ENCODE measurements around the gene DDR1.

The DDR1 gene

DNA sequence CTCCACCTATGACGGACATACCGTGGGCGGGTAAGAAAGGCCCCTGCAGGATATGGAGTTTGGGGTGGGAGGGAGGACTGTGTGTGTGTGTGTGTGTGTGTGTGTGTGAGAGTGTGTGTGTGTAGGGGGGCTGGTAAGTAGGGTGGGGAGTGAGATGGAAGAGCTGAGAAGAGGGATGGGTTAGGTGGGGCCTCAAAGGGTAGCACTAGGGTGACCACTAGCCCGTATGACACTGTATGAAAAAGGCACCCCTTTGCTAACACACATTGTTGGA lies 7.1 kb downstream of the DDR1 start:
- no peak for TF ChIP-seq FOXK2 (IDR thresholded peaks at IDR 0.05)
- no peak for TF ChIP-seq L3MBTL2 (conservative IDR thresholded peaks at IDR 0.05)
- no peak for TF ChIP-seq SP1 (IDR thresholded peaks at IDR 0.05)
- TF ChIP-seq, protein P1, sequence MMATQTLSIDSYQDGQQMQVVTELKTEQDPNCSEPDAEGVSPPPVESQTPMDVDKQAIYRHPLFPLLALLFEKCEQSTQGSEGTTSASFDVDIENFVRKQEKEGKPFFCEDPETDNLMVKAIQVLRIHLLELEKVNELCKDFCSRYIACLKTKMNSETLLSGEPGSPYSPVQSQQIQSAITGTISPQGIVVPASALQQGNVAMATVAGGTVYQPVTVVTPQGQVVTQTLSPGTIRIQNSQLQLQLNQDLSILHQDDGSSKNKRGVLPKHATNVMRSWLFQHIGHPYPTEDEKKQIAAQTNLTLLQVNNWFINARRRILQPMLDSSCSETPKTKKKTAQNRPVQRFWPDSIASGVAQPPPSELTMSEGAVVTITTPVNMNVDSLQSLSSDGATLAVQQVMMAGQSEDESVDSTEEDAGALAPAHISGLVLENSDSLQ (IDR thresholded peaks at IDR 0.05), result no peak
- TF ChIP-seq FOXA1 (IDR thresholded peaks at IDR 0.05), result no peak
- TF ChIP-seq CTBP1 (IDR thresholded peaks at IDR 0.05; ENCODE audit: borderline replicate concordance), result no peak
- TF ChIP-seq SUZ12 (IDR thresholded peaks at IDR 0.05), result no peak
- no peak for TF ChIP-seq LEF1 (IDR thresholded peaks at IDR 0.05; ENCODE audit: borderline replicate concordance)
- TF ChIP-seq FOXM1 (IDR thresholded peaks at IDR 0.05; ENCODE audit: borderline replicate concordance), result no peak
- no peak for DNase-seq (ENCODE audit: extremely low spot score)
- POLR2A ChIA-PET, result no interaction called here
- CTCF ChIA-PET, result no interaction called here

DNA sequence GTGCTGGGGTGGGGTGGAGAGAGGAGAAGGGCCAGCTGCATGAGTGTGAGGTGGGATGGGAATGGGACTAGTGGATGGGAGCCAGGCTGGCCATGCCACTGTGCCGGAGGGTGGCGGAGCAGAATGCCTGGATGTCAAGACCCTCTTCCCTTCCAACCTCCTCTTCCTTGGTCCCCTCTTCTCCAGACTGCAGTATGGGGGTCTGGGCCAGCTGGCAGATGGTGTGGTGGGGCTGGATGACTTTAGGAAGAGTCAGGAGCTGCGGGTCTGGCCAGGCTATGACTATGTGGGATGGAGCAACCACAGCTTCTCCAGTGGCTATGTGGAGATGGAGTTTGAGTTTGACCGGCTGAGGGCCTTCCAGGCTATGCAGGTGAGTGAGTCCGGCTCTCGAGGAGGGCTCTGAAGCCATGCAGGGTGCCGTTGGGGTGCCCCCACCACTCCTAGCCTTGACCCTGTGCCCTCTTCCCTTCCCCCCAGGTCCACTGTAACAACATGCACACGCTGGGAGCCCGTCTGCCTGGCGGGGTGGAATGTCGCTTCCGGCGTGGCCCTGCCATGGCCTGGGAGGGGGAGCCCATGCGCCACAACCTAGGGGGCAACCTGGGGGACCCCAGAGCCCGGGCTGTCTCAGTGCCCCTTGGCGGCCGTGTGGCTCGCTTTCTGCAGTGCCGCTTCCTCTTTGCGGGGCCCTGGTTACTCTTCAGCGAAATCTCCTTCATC lies 7.7 kb downstream of the DDR1 start:
- TF ChIP-seq CTBP1 (IDR thresholded peaks at IDR 0.05; ENCODE audit: borderline replicate concordance) (no peak), ARNT (IDR thresholded peaks at IDR 0.05) (no peak), FOXK2 (IDR thresholded peaks at IDR 0.05) (no peak), LEF1 (IDR thresholded peaks at IDR 0.05; ENCODE audit: borderline replicate concordance) (no peak), SP1 (IDR thresholded peaks at IDR 0.05) (no peak), ELF4 (IDR thresholded peaks at IDR 0.05) (no peak), ZNF384 (IDR thresholded peaks at IDR 0.05) (no peak), TARDBP (IDR thresholded peaks at IDR 0.05) (no peak), FOXM1 (IDR thresholded peaks at IDR 0.05; ENCODE audit: borderline replicate concordance) (no peak)
- TF ChIP-seq, protein P1 (IDR thresholded peaks at IDR 0.05), result no peak
- POLR2A ChIA-PET, result no interaction called here
- no peak for DNase-seq (ENCODE audit: extremely low spot score)
- CTCF ChIA-PET, result no interaction called here

DNA sequence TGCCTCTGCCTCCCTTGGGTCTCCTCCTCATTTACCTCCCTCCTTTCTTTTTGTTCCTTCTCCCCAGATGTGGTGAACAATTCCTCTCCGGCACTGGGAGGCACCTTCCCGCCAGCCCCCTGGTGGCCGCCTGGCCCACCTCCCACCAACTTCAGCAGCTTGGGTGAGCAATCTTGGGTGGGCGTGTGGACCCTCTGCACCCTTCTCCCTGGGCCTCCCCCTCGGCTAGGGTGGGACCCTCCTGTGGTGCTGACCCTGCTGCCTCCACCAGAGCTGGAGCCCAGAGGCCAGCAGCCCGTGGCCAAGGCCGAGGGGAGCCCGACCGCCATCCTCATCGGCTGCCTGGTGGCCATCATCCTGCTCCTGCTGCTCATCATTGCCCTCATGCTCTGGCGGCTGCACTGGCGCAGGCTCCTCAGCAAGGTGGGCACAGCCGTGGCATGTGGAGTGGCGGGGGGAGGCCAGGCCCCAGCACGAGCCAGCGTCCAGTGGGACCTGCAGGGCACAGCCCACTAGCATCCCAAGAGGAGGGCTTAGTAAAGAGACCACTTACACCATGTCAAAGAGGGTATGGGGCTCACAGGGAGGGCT lies 8.8 kb downstream of the DDR1 start:
- DNase-seq (ENCODE audit: extremely low spot score), result no peak
- POLR2A ChIA-PET, result no interaction called here
- TF ChIP-seq HDGF (IDR thresholded peaks at IDR 0.05; ENCODE audit: borderline replicate concordance) (no peak), ARNT (IDR thresholded peaks at IDR 0.05) (no peak), ZNF384 (IDR thresholded peaks at IDR 0.05) (no peak), FOXM1 (IDR thresholded peaks at IDR 0.05; ENCODE audit: borderline replicate concordance) (no peak), BHLHE40 (IDR thresholded peaks at IDR 0.05; ENCODE audit: borderline replicate concordance) (no peak), L3MBTL2 (conservative IDR thresholded peaks at IDR 0.05) (no peak), TARDBP (IDR thresholded peaks at IDR 0.05) (no peak), ELF4 (IDR thresholded peaks at IDR 0.05) (no peak)
- TF ChIP-seq, protein P1 (IDR thresholded peaks at IDR 0.05), result no peak
- CTCF ChIA-PET, result no interaction called here

DNA sequence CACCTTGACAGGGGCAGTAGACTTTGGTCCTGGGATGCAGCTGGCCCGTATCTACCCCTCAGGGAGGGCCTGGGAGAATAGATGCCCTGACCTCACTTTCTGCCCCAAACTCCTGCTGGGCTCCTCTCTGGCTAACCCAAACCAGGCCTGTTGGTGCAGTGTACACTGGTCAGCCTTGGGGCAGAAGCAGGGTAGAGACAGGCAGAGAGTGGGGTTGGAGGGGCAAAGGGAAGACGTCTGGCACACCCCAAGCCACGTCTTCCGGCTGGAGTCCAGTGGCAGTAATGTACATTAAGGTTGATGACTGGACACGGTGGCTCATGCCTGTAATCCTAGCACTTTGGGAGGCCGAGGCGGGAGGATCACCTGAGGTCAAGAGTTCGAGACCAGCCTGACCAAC lies 9.3 kb downstream of the DDR1 start:
- no peak for DNase-seq (ENCODE audit: extremely low spot score)
- ChIA-PET POLR2A (no interaction called here), CTCF (interaction anchor here (0.6 kb wide), 1 partner anchor 219 kb away, joined by 3 read pairs; no protein-coding TSS in a partner anchor)
- TF ChIP-seq CTBP1 (IDR thresholded peaks at IDR 0.05; ENCODE audit: borderline replicate concordance) (no peak), ELF4 (IDR thresholded peaks at IDR 0.05) (no peak), FOXK2 (IDR thresholded peaks at IDR 0.05) (no peak), FOXA1 (IDR thresholded peaks at IDR 0.05) (no peak), FOXM1 (IDR thresholded peaks at IDR 0.05; ENCODE audit: borderline replicate concordance) (no peak), NFRKB (IDR thresholded peaks at IDR 0.05) (no peak), L3MBTL2 (conservative IDR thresholded peaks at IDR 0.05) (no peak), ARNT (IDR thresholded peaks at IDR 0.05) (no peak)
- TF ChIP-seq, protein P1 (IDR thresholded peaks at IDR 0.05), result no peak

DNA sequence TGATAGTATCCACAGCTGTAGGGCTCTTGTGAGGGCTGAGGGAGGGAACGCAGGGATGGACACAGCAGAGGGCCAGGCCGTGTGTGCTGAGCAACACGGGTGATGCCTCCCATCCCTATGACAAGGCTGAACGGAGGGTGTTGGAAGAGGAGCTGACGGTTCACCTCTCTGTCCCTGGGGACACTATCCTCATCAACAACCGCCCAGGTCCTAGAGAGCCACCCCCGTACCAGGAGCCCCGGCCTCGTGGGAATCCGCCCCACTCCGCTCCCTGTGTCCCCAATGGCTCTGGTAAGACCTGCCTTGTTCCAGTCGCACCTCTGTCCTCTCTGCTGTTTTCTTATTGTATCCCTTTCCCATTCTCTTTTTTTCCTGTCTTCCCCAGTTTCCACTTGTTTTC lies 10.1 kb downstream of the DDR1 start:
- no peak for DNase-seq (ENCODE audit: extremely low spot score)
- CTCF ChIA-PET, result no interaction called here
- TF ChIP-seq ELF4 (IDR thresholded peaks at IDR 0.05) (no peak), NFRKB (IDR thresholded peaks at IDR 0.05) (no peak), ZNF384 (IDR thresholded peaks at IDR 0.05) (no peak), HDGF (IDR thresholded peaks at IDR 0.05; ENCODE audit: borderline replicate concordance) (no peak), FOXM1 (IDR thresholded peaks at IDR 0.05; ENCODE audit: borderline replicate concordance) (no peak), LEF1 (IDR thresholded peaks at IDR 0.05; ENCODE audit: borderline replicate concordance) (no peak)
- POLR2A ChIA-PET, result no interaction called here

DNA sequence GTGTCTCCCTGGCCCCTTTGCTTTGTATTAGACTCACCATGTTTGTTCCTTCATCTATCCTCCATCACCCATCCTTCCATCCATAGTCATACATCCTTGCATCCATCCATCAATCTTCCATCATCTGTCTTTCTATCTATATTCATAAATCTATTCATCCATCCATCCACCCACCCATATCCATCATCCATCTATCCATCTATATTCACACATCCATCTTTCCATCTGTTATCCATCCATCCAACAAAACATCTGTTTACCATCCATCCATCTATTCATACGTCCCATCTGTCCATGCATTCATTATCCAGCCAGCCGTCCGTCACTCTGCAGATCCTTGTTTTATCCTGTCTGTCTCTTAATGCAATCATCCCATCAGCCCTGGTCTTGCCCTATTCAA lies 10.6 kb downstream of the DDR1 start:
- no peak for TF ChIP-seq NFRKB (IDR thresholded peaks at IDR 0.05)
- TF ChIP-seq TARDBP (IDR thresholded peaks at IDR 0.05), result no peak
- TF ChIP-seq, protein P1 (IDR thresholded peaks at IDR 0.05), result peak; percentile 10; the same call in 1 of the 2 replicates
- TF ChIP-seq FOXA1 (IDR thresholded peaks at IDR 0.05), result no peak
- no peak for TF ChIP-seq ZNF384 (IDR thresholded peaks at IDR 0.05)
- CTCF ChIA-PET, result no interaction called here

More for the DNA sequence above, 10.6 kb downstream of the DDR1 start:
- DNase-seq (ENCODE audit: extremely low spot score), result no peak
- POLR2A ChIA-PET, result no interaction called here
